ENCODE results near the gene CADM1.
"Not testable (repeated sequence)": the region's sequence is repeated elsewhere in the genome, so short reads cannot be mapped to it uniquely, and the experiment has no call there.

Gene CADM1

GRCh38 chr11:115475564-115475963, 28.7 kb downstream of the CADM1 start:
- no peak for DNase-seq

GRCh38 chr11:115474306-115474705, 29.9 kb downstream of the CADM1 start:
- not testable (repeated sequence) for DNase-seq

- no peak for DNase-seq
Measured at GRCh38 chr11:115473167-115473566, 31.0 kb downstream of the CADM1 start.

GRCh38 chr11:115471367-115471766, 32.8 kb downstream of the CADM1 start:
- no peak for DNase-seq

- DNase-seq = no peak
Measured at GRCh38 chr11:115470928-115471327, 33.3 kb downstream of the CADM1 start.

- DNase-seq = no peak
Measured at GRCh38 chr11:115469361-115469760, 34.9 kb downstream of the CADM1 start.

GRCh38 chr11:115466122-115466521, 38.1 kb downstream of the CADM1 start:
- DNase-seq = no peak

- DNase-seq = no peak
Measured at GRCh38 chr11:115464269-115464668, 39.9 kb downstream of the CADM1 start.

GRCh38 chr11:115463606-115464005, 40.6 kb downstream of the CADM1 start:
- DNase-seq = no peak

GRCh38 chr11:115462757-115463156, 41.5 kb downstream of the CADM1 start:
- no peak for DNase-seq

- DNase-seq = no peak
Measured at GRCh38 chr11:115462004-115462541, 42.1 kb downstream of the CADM1 start.

GRCh38 chr11:115460512-115460911, 43.7 kb downstream of the CADM1 start:
- DNase-seq = no peak

GRCh38 chr11:115459563-115459962, 44.7 kb downstream of the CADM1 start:
- no peak for DNase-seq

- no peak for DNase-seq
Measured at GRCh38 chr11:115458877-115459276, 45.3 kb downstream of the CADM1 start.

- no peak for DNase-seq
Measured at GRCh38 chr11:115456019-115456418, 48.2 kb downstream of the CADM1 start.

GRCh38 chr11:115455613-115456012, 48.6 kb downstream of the CADM1 start:
- DNase-seq = no peak

- no peak for DNase-seq
Measured at GRCh38 chr11:115454525-115454924, 49.7 kb downstream of the CADM1 start.

- DNase-seq = no peak
Measured at GRCh38 chr11:115453693-115454490, 50.3 kb downstream of the CADM1 start.

GRCh38 chr11:115452241-115452640, 52.0 kb downstream of the CADM1 start:
- no peak for DNase-seq

- DNase-seq = no peak
Measured at GRCh38 chr11:115450519-115450918, 53.7 kb downstream of the CADM1 start.

GRCh38 chr11:115447273-115447864, 56.8 kb downstream of the CADM1 start:
- DNase-seq = no peak

GRCh38 chr11:115446214-115446613, 58.0 kb downstream of the CADM1 start:
- no peak for DNase-seq

GRCh38 chr11:115444542-115444941, 59.7 kb downstream of the CADM1 start:
- no peak for DNase-seq

- DNase-seq = no peak
Measured at GRCh38 chr11:115439969-115440540, 64.2 kb downstream of the CADM1 start.
